ENCODE data around the gene PIGL.
"Not testable (repeated sequence)": the region's sequence is repeated elsewhere in the genome, so short reads cannot be mapped to it uniquely, and the experiment has no call there.

The PIGL gene

GRCh38 chr17:16217002-16217635 lies at the start of gene PIGL:
Gene PIGL, plus strand, starts transcription at chr17:16217210. Its CDS starts 17 bp downstream, at chr17:16217227.
- DNase-seq (ENCODE audit: low read depth), result peak; percentile 80

- DNase-seq (ENCODE audit: low read depth), result no peak
Observed at GRCh38 chr17:16171613-16172012, 45.4 kb upstream of the PIGL start.

GRCh38 chr17:16178836-16179235 lies 38.2 kb upstream of the PIGL start:
- no peak for DNase-seq (ENCODE audit: low read depth)

- DNase-seq (ENCODE audit: low read depth), result no peak
Observed at GRCh38 chr17:16181581-16181980, 35.4 kb upstream of the PIGL start.

- DNase-seq (ENCODE audit: low read depth), result no peak
Observed at GRCh38 chr17:16187642-16188041, 29.4 kb upstream of the PIGL start.

- no peak for DNase-seq (ENCODE audit: low read depth)
Observed at GRCh38 chr17:16189791-16190348, 27.1 kb upstream of the PIGL start.

GRCh38 chr17:16190703-16191360 lies 26.2 kb upstream of the PIGL start:
- DNase-seq (ENCODE audit: low read depth), result no peak

- DNase-seq (ENCODE audit: low read depth), result no peak
Observed at GRCh38 chr17:16191604-16192003, 25.4 kb upstream of the PIGL start.

- DNase-seq (ENCODE audit: low read depth), result not testable (repeated sequence)
Observed at GRCh38 chr17:16194307-16194835, 22.6 kb upstream of the PIGL start.

GRCh38 chr17:16197276-16197675 lies 19.7 kb upstream of the PIGL start:
- no peak for DNase-seq (ENCODE audit: low read depth)

GRCh38 chr17:16199093-16199492 lies 17.9 kb upstream of the PIGL start:
- DNase-seq (ENCODE audit: low read depth), result no peak

- not testable (repeated sequence) for DNase-seq (ENCODE audit: low read depth)
Observed at GRCh38 chr17:16201693-16202131, 15.3 kb upstream of the PIGL start.

GRCh38 chr17:16202554-16203500 lies 14.2 kb upstream of the PIGL start:
- not testable (repeated sequence) for DNase-seq (ENCODE audit: low read depth)

GRCh38 chr17:16204763-16205162 lies 12.2 kb upstream of the PIGL start:
- not testable (repeated sequence) for DNase-seq (ENCODE audit: low read depth)

- DNase-seq (ENCODE audit: low read depth), result no peak
Observed at GRCh38 chr17:16211590-16211989, 5.4 kb upstream of the PIGL start.

- DNase-seq (ENCODE audit: low read depth), result no peak
Observed at GRCh38 chr17:16212793-16213192, 4.2 kb upstream of the PIGL start.

- DNase-seq (ENCODE audit: low read depth), result no peak
Observed at GRCh38 chr17:16214190-16215001, 2.6 kb upstream of the PIGL start.

GRCh38 chr17:16215002-16215272 lies 2.1 kb upstream of the PIGL start:
- DNase-seq (ENCODE audit: low read depth), result no peak

GRCh38 chr17:16215273-16215964 lies 1.6 kb upstream of the PIGL start, which contains the start of gene NCOR1:
Gene NCOR1, minus strand, starts transcription at chr17:16215534. Its CDS starts 20,965 bp downstream, at chr17:16194569.
- peak; percentile 80 for DNase-seq (ENCODE audit: low read depth)

- DNase-seq (ENCODE audit: low read depth), result no peak
Observed at GRCh38 chr17:16215965-16216316, 1.1 kb upstream of the PIGL start.
